Left kidney (tissue), 2 donors: Measurements from ENCODE around the gene MTHFR. TPM values are rescaled to one million over a fixed set of nuclear protein-coding genes. Genes with fewer than 3 reads are reported as not detected.

Source experiments
- DNase-seq: peaks from one replicate; pipeline ENCODE4 v3.0.0-alpha.2; 2013
- polyA plus RNA-seq: library from polyadenylated mRNA; unstranded; fragments of 120-200 nt; gene quantifications from one replicate; pipeline ENCODE4 v1.2.1, GENCODE V29; 2013; ENCODE audit not compliant: insufficient read length

MTHFR gene
- polyA plus RNA-seq, 1 donor = 24.9 TPM

DNA sequence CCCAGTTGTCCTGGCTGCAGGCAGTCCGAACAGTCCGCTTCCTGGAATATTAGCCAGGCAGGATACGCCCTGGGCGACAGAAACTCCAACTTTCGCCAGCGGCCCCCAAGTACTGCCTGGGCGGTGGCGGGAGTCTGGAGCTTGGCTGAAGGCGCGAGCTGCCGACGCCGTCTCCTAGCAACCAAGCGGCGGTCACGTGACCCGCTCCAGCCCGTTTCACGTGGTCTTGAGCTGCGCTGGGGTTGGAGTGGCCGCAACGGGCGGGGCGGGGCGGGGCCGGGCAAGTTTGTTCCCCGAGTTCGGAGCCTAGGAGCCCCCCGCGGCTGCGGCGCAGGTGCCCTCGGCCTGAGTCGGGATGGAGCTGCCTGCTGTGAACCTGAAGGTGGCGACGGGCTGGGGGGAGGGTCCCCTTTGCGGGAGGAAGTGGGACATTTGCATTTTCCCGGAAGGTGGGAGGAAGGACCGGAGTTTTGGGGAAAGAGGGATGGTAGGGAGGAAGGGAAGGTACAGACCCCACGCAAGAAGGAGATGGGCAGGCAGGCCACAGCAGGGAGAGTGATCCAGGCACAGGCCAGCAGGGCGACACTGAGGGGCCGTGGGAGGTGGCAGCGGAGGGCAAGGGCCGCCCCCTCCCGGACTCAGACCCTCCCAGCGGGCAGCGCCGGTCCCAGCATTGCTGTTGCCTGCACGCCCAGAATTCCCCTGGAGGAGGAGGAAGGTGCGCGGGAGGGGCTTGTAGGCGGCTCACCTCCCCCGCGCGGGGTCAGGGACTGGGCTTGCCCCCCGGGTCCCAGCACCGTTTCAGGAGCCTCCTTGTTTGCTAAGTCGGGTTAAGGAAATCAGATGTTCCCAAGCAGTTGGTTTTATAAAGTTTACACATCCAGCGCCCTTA lies 69.7 kb downstream of the MTHFR start, which contains the start of gene AGTRAP:
TSS of gene AGTRAP (plus strand) at position 283 of the 892 bp plus-strand sequence. CDS start at position 356, 73 bp downstream.
- DNase-seq = peak; percentile 92

Other genes with a start within 250 kb of the MTHFR start
- 0.35 TPM for gene FBXO2, start 151.5 kb downstream of the MTHFR start, polyA plus RNA-seq
- 12.4 TPM for gene FBXO44, start 151.1 kb downstream of the MTHFR start, polyA plus RNA-seq
- 3.7 TPM for gene FBXO6, start 141.8 kb downstream of the MTHFR start, polyA plus RNA-seq
- 35.7 TPM for gene MAD2L2, start 124.8 kb downstream of the MTHFR start, polyA plus RNA-seq
- gene DRAXIN, start 114.3 kb downstream of the MTHFR start, polyA plus RNA-seq = 1.1 TPM
- 37.1 TPM for gene AGTRAP, start 69.8 kb downstream of the MTHFR start, polyA plus RNA-seq
- 0.42 TPM for gene C1orf167, start 43.8 kb downstream of the MTHFR start, polyA plus RNA-seq
- 26.6 TPM for gene CLCN6, start 227 bp upstream of the MTHFR start, polyA plus RNA-seq
- 0.81 TPM for gene NPPA, start 41.8 kb upstream of the MTHFR start, polyA plus RNA-seq
- gene NPPB, start 53.0 kb upstream of the MTHFR start, polyA plus RNA-seq = not detected
- 34.8 TPM for gene KIAA2013, start 120.5 kb upstream of the MTHFR start, polyA plus RNA-seq
- gene PLOD1, start 128.8 kb upstream of the MTHFR start, polyA plus RNA-seq = 84.3 TPM
- gene MFN2, start 174.5 kb upstream of the MTHFR start, polyA plus RNA-seq = 71.4 TPM
- gene MIIP, start 213.5 kb upstream of the MTHFR start, polyA plus RNA-seq = 24.7 TPM